MM.1S (cell line): ENCODE data around the gene FBXL4.

ENCODE experiments used
- DNase-seq: peaks from one replicate; pipeline ENCODE4 v3.0.0-alpha.2; 2015
- H2AFZ ChIP-seq: fragments of 300-600 bp; sonication (generic); 2 replicates; pipeline ENCODE4 v1.6.0; 2016; ENCODE audit warnings: antibody characterized with exemption, low read length
- H3F3A ChIP-seq: fragments of 300-600 bp; sonication (generic); 2 replicates; pipeline ENCODE4 v1.6.1; 2016; ENCODE audit warnings: mild to moderate bottlenecking, antibody characterized with exemption, low read length, moderate library complexity, mixed read lengths; ENCODE audit not compliant: insufficient read depth
- H3K27ac ChIP-seq: fragments of 300-600 bp; sonication (generic); 2 replicates; pipeline ENCODE4 v1.5.1; 2016; ENCODE audit warnings: mild to moderate bottlenecking, low read length
- H3K27me3 ChIP-seq: fragments of 300-600 bp; sonication (generic); replicated peaks from 2 replicates; pipeline ENCODE4 v1.6.0; 2016; ENCODE audit warnings: low read length; ENCODE audit not compliant: insufficient read depth
- H3K36me3 ChIP-seq: fragments of 300-600 bp; sonication (generic); replicated peaks from 2 replicates; pipeline ENCODE4 v1.6.1; 2016; ENCODE audit warnings: mild to moderate bottlenecking, low read length, mixed read lengths; ENCODE audit not compliant: insufficient read depth
- H3K4me1 ChIP-seq: fragments of 300-600 bp; sonication (generic); 2 replicates; pipeline ENCODE4 v1.6.1; 2016; ENCODE audit warnings: low read length, mixed read lengths
- H3K4me2 ChIP-seq: fragments of 300-600 bp; sonication (generic); 2 replicates; pipeline ENCODE4 v1.6.0; 2016; ENCODE audit warnings: low read depth, low read length
- H3K4me3 ChIP-seq: fragments of 300-600 bp; sonication (generic); 2 replicates; pipeline ENCODE4 v1.5.1; 2016; ENCODE audit warnings: low read length, mixed read lengths
- H3K79me2 ChIP-seq: fragments of 300-600 bp; sonication (generic); 2 replicates; pipeline ENCODE4 v1.6.1; 2016; ENCODE audit warnings: mixed run types, low read length, mixed read lengths
- H3K9ac ChIP-seq: fragments of 300-600 bp; sonication (generic); 2 replicates; pipeline ENCODE4 v1.6.1; 2016; ENCODE audit warnings: low read length, mixed read lengths
- H3K9me2 ChIP-seq: fragments of 300-600 bp; sonication (generic); replicated peaks from 2 replicates; pipeline ENCODE4 v1.6.1; 2016; ENCODE audit warnings: mild to moderate bottlenecking, low read length, mixed read lengths; ENCODE audit not compliant: insufficient read depth
- H3K9me3 ChIP-seq: fragments of 300-600 bp; sonication (generic); replicated peaks from 2 replicates; pipeline ENCODE4 v1.6.1; 2016; ENCODE audit warnings: mild to moderate bottlenecking, low read length, mixed read lengths; ENCODE audit not compliant: insufficient read depth
- H4K20me1 ChIP-seq: fragments of 300-600 bp; sonication (generic); 2 replicates; pipeline ENCODE4 v1.6.1; 2016; ENCODE audit warnings: mild to moderate bottlenecking, low read length, moderate library complexity, mixed read lengths; ENCODE audit not compliant: insufficient read depth
- EZH2 ChIP-seq: fragments of 300-600 bp; sonication (generic); optimal IDR thresholded peaks from 2 replicates; pipeline ENCODE3; 2017; ENCODE audit warnings: low read depth, mild to moderate bottlenecking, antibody characterized with exemption, low read length, mixed read lengths
- EZH2phosphoT487 ChIP-seq: fragments of 300-600 bp; sonication (generic); IDR thresholded peaks from 2 replicates; pipeline ENCODE4 v1.6.1; 2018; ENCODE audit warnings: antibody characterized with exemption, low read length
- TF ChIP-seq, protein P1 (sequence below): fragments of 300-600 bp; sonication (generic); IDR thresholded peaks from 2 replicates; pipeline ENCODE4 v1.5.1; 2016; ENCODE audit warnings: antibody characterized with exemption, low read length, mixed read lengths

The FBXL4 gene

DNA sequence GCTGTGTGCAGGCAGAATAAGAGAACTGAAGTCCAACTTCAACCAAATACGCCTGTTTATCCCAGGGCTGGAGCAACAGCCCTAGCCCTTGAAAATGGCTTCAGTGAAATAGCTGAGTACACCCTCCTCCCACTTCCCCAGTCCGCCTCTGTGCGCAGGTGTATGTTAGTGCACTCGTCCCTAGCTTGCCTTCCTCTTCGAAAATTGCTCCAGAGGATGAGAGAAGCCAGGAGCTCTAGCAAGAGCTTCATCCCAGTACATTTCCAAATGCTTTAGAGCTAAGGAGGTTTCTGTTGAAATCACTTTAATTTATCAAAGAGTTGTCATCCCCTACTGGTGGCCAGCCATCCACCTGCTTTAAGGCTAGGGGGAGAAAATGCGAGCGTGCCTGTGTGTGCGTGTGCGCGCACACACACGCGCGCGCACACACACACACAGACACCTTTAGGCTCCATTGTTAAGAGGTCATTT is 118.8 kb downstream of the FBXL4 start:
- H2AFZ ChIP-seq = no peak overlapping the region
- H3K4me2 ChIP-seq = no peak overlapping the region
- no peaks in the 10 kb centered on the region for H3K9me3 ChIP-seq
- no peaks in the 10 kb centered on the region for H4K20me1 ChIP-seq
- TF ChIP-seq EZH2 (no peak), EZH2phosphoT487 (no peak)
- TF ChIP-seq, protein P1, sequence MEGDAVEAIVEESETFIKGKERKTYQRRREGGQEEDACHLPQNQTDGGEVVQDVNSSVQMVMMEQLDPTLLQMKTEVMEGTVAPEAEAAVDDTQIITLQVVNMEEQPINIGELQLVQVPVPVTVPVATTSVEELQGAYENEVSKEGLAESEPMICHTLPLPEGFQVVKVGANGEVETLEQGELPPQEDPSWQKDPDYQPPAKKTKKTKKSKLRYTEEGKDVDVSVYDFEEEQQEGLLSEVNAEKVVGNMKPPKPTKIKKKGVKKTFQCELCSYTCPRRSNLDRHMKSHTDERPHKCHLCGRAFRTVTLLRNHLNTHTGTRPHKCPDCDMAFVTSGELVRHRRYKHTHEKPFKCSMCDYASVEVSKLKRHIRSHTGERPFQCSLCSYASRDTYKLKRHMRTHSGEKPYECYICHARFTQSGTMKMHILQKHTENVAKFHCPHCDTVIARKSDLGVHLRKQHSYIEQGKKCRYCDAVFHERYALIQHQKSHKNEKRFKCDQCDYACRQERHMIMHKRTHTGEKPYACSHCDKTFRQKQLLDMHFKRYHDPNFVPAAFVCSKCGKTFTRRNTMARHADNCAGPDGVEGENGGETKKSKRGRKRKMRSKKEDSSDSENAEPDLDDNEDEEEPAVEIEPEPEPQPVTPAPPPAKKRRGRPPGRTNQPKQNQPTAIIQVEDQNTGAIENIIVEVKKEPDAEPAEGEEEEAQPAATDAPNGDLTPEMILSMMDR = no peak
- no peaks in the 10 kb centered on the region for H3K4me1 ChIP-seq
- H3K4me3 ChIP-seq = no peak overlapping the region
- no peaks in the 10 kb centered on the region for H3K9me2 ChIP-seq
- H3K27ac ChIP-seq = no peak overlapping the region
- H3K36me3 ChIP-seq = no peaks in the 10 kb centered on the region
- H3K27me3 ChIP-seq = no peaks in the 10 kb centered on the region
- DNase-seq = no peak
- H3K79me2 ChIP-seq = no peaks in the 10 kb centered on the region
- no peak overlapping the region for H3K9ac ChIP-seq
- H3F3A ChIP-seq = 0 out of 2 replicates have a peak, but pooled peaks cover 5% of the 10 kb centered on the region

DNA sequence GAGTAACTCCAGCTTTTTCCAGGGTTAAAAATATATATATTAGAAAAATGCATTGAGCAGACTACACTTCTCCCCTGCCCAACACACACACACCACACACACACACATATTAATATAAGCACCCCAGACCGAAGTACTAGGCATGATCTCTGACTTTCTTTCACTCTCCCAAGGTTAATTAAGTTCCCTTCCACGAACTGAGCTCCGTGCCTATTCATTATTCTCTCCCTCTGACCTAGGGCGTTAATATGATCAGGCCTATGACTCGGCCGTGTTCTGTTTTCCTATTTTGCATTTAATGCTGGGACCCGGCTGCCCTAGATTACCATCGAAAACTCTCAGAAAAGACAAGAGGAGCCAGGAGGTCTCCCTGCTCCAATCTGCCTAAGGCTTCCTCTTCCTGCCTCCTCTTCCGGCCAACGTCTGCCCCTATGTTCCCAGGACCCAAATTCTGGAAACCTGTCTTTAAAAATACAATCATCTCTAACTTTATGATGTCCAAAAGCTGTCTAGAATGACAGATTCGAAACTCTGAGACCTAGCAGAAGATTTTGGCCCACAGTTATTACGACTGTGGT is 119.4 kb downstream of the FBXL4 start:
- TF ChIP-seq EZH2phosphoT487 = no peak
- TF ChIP-seq, protein P1 = no peak
- no peak for TF ChIP-seq EZH2
- Histone ChIP-seq H3F3A (no peaks in the 10 kb centered on the region), H3K9ac (no peak overlapping the region), H3K4me2 (no peak overlapping the region), H3K9me3 (no peaks in the 10 kb centered on the region), H2AFZ (no peak overlapping the region), H3K79me2 (no peaks in the 10 kb centered on the region), H3K4me3 (no peak overlapping the region), H3K9me2 (no peaks in the 10 kb centered on the region), H3K27ac (no peak overlapping the region), H3K36me3 (no peaks in the 10 kb centered on the region), H4K20me1 (no peaks in the 10 kb centered on the region), H3K4me1 (no peaks in the 10 kb centered on the region), H3K27me3 (no peaks in the 10 kb centered on the region)
- no peak for DNase-seq

DNA sequence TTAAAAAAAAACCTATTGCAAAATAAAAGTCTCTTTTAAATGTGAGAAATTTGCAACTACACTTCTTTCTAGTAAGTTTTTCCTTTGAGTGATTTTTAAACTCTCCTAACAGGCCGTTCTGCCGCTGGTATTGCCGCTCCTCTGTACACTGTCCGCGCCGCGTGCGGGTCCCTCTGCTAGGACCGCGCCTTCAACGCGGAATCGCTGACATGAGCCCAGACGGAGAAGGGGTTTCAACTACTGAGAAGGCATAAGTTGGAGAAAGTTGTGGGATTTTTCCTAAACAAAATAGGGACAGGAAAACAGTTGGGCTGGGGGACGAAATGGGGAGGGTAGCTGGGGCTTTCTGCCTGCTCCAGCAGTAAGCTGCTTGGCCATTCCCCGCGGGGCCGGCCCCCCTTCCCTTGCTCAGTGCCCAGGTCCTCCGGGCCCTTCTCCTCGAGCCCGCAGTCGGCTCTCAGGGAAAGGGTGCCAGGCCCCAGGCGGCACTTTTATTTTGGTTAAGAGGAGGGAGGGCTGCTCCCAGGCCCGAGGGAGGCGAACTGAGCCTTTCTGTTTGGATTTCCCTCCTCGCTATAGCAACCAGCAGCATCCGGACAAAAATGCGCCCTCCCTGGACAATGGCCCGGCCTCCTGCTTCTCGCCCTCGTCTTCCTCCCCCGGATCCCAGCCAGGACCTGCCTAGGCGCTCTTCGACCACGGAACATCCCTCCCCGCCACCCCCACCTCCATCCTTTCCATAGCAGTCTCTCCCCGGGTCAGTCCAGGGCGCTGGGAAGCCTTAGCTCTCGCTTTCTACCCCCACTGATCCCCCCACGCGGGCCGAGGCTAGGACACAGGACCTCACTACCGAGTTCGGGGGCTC is 120.2 kb downstream of the FBXL4 start:
- Histone ChIP-seq H3K4me2 (no peak overlapping the region), H3K36me3 (no peaks in the 10 kb centered on the region), H3K9ac (no peak overlapping the region), H3K4me3 (no peak overlapping the region), H3F3A (no peaks in the 10 kb centered on the region), H3K79me2 (no peaks in the 10 kb centered on the region), H3K4me1 (no peaks in the 10 kb centered on the region), H3K9me2 (no peaks in the 10 kb centered on the region), H2AFZ (no peak overlapping the region), H3K27ac (no peak overlapping the region), H4K20me1 (no peaks in the 10 kb centered on the region), H3K9me3 (no peaks in the 10 kb centered on the region), H3K27me3 (no peaks in the 10 kb centered on the region)
- TF ChIP-seq, protein P1 = no peak
- no peak for TF ChIP-seq EZH2phosphoT487
- no peak for TF ChIP-seq EZH2
- no peak for DNase-seq
